Measurements from ENCODE around the gene ALDH1L2.
"Not testable (repeated sequence)": the region's sequence is repeated elsewhere in the genome, so short reads cannot be mapped to it uniquely, and the experiment has no call there.

ALDH1L2 gene

GRCh38 chr12:104977688-104978087 is 106.6 kb downstream of the ALDH1L2 start:
- not testable (repeated sequence) for DNase-seq (ENCODE audit: low read depth)

GRCh38 chr12:104976703-104977102 is 107.6 kb downstream of the ALDH1L2 start:
- no peak for DNase-seq (ENCODE audit: low read depth)

- no peak for DNase-seq (ENCODE audit: low read depth)
These were observed 108.5 kb downstream of the ALDH1L2 start for GRCh38 chr12:104975587-104976343.

GRCh38 chr12:104974626-104975290 is 109.5 kb downstream of the ALDH1L2 start:
- no peak for DNase-seq (ENCODE audit: low read depth)

GRCh38 chr12:104973250-104973649 is 111.0 kb downstream of the ALDH1L2 start:
- DNase-seq (ENCODE audit: low read depth) = no peak

- DNase-seq (ENCODE audit: low read depth) = no peak
These were observed 113.0 kb downstream of the ALDH1L2 start for GRCh38 chr12:104971306-104971705.
